Esophagus squamous epithelium (tissue), 4 donors: Measurements from ENCODE around the gene CSGALNACT2.

Experiments
- POLR2A ChIP-seq, 4 donors: fragments of 450-650 bp; IDR thresholded peaks; one replicate each; pipeline ENCODE4 v1.6.1; 2017; ENCODE audit warnings: antibody characterized with exemption in 4 of 4, mild to moderate bottlenecking in 4 of 4, moderate library complexity in 3 of 4
- TF ChIP-seq, protein P1 (sequence below), 6 experiments: fragments of 450-650 bp in 4 of 6; fragments of 200-600 bp in 2 of 6; sonication (generic) in 2 of 6; IDR thresholded peaks; one replicate each; pipeline ENCODE4 v1.5.1; 2016 to 2019; ENCODE audit warnings: antibody characterized with exemption in 6 of 6, mild to moderate bottlenecking in 4 of 6, moderate library complexity in 4 of 6

DNA sequence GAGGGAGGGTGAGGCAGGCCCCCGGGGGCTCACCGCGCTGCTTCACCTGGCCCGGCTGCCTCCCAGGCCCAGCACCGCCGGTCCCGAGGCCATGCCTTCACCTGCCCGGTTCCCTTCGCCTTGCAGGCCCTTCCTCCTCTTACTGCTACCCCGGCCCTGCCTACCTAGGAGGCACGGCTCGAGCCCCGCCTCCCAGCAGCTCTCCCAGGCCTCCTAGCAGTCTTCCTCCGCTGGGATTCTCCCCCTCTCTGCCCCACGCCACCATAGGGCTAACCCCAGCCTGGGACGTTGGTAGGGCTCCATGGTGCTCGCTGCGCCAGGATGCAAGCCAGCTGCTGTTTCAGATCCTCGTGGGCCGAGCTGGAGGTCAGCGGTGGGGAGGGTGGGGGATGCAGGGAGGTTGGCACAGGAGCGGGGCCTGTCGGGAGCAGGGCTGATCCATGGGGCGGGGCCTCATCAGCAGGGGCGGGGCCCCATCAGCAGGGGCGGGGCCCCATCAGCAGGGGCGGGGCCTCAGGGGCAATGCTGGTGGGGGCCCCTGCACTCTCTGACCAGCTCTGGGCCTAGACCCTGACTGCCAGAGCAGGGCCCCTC lies 65.3 kb downstream of the CSGALNACT2 start:
- TF ChIP-seq, protein P1, sequence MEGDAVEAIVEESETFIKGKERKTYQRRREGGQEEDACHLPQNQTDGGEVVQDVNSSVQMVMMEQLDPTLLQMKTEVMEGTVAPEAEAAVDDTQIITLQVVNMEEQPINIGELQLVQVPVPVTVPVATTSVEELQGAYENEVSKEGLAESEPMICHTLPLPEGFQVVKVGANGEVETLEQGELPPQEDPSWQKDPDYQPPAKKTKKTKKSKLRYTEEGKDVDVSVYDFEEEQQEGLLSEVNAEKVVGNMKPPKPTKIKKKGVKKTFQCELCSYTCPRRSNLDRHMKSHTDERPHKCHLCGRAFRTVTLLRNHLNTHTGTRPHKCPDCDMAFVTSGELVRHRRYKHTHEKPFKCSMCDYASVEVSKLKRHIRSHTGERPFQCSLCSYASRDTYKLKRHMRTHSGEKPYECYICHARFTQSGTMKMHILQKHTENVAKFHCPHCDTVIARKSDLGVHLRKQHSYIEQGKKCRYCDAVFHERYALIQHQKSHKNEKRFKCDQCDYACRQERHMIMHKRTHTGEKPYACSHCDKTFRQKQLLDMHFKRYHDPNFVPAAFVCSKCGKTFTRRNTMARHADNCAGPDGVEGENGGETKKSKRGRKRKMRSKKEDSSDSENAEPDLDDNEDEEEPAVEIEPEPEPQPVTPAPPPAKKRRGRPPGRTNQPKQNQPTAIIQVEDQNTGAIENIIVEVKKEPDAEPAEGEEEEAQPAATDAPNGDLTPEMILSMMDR (IDR thresholded peaks at IDR 0.05) = no peak
- no peak for TF ChIP-seq POLR2A (IDR thresholded peaks at IDR 0.05)
